Measurements from ENCODE around the gene SORCS2.

SORCS2 gene

DNA sequence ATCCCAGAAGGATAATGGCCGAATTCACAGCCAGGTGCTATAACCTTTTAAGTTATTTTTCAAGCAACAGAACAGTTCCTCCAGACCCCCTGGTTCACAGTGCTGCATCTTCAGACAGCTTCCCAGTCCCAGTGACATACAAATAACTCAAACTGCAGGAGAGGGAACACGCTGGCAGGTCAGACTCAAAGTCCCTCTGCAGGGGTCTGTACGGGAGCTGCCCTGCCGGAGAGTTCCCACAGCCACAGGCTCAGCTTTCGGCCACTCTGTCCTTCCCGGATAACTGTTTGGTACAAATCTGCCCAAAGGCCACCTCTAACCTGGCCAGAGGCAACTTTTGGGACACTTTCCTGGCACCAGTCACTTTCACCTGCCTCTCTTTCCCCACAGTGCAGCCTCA lies 517.1 kb downstream of the SORCS2 start:
- no peaks in the 10 kb centered on the region for H3K36me3 ChIP-seq (replicated peaks)
- TF ChIP-seq, protein P1, sequence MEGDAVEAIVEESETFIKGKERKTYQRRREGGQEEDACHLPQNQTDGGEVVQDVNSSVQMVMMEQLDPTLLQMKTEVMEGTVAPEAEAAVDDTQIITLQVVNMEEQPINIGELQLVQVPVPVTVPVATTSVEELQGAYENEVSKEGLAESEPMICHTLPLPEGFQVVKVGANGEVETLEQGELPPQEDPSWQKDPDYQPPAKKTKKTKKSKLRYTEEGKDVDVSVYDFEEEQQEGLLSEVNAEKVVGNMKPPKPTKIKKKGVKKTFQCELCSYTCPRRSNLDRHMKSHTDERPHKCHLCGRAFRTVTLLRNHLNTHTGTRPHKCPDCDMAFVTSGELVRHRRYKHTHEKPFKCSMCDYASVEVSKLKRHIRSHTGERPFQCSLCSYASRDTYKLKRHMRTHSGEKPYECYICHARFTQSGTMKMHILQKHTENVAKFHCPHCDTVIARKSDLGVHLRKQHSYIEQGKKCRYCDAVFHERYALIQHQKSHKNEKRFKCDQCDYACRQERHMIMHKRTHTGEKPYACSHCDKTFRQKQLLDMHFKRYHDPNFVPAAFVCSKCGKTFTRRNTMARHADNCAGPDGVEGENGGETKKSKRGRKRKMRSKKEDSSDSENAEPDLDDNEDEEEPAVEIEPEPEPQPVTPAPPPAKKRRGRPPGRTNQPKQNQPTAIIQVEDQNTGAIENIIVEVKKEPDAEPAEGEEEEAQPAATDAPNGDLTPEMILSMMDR (IDR thresholded peaks at IDR 0.05; ENCODE audit: low read depth, low read length, missing control alignments) = no peak
- no peak overlapping the region for H3K4me3 ChIP-seq (ENCODE audit: low read depth, low read length)
- no peaks in the 10 kb centered on the region for H3K27me3 ChIP-seq (replicated peaks)
- no peak for DNase-seq
- no peak overlapping the region for H3K27ac ChIP-seq
- in situ Hi-C loops (cut with HindIII; ENCODE audit: low pct_ligation_motif_present, low sequenced_read_pairs) = no loop called here

DNA sequence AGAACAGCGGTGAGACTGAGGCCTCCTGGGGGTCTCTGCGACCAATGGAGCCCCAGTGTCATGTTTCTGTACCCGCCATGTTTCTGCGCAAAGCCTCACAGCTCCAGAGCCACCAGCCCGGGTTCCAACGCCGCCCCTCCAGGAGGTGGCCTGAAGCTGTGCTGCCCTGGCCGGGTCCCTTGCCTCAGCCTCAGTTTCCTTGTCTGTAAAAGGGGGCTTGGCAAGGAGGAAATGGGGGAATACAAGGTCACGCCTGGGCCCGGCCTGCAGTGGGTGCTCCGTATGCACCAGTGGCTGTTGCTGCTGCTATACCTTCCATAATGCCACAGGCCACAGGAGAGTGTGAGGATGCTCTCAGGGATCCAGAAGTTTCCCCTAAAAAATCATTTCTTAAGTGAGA lies 517.8 kb downstream of the SORCS2 start:
- in situ Hi-C loops (cut with HindIII; ENCODE audit: low pct_ligation_motif_present, low sequenced_read_pairs) = no loop called here
- no peaks in the 10 kb centered on the region for H3K27me3 ChIP-seq (replicated peaks)
- no peak for DNase-seq
- H3K4me3 ChIP-seq (ENCODE audit: low read depth, low read length) = no peak overlapping the region
- H3K27ac ChIP-seq = no peak overlapping the region
- H3K36me3 ChIP-seq (replicated peaks) = no peaks in the 10 kb centered on the region
- TF ChIP-seq, protein P1 (IDR thresholded peaks at IDR 0.05; ENCODE audit: low read depth, low read length, missing control alignments) = no peak

DNA sequence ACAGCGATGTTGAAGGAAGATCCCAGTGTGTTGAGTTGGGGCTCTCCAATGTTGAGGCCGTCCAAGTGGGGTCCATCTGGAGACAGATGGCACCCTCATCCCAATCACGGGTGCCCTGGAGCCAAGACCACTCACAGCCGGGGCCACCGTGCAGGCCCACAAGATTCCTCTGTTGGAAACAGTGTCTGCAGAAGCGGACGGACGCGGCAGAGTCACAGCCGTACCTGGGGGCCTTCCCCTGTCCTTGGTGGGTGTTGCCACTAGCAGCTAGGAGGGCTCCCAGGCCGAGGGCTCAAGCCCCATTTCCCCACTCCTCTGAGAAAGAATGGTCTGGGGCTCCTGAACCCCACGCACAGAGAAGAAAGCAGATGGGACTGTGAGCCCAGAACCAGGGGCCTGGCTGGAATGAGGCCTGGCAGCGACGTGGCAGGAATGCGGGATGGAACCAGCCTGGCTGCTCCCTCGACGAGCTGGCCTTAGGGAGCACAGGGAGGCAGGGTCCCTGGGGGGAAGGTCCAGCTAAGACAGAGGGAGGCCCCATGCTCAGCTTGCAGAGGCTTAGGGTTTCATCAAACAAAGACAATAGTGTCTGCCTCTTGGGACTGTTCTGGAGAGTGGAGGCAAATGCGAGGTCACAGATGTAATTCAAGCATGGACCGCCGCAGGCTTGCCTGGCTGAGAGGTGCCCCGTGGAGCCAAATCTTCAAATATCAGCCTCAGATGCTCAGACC lies 518.4 kb downstream of the SORCS2 start:
- no peaks in the 10 kb centered on the region for H3K36me3 ChIP-seq (replicated peaks)
- no peak for DNase-seq
- no peaks in the 10 kb centered on the region for H3K27me3 ChIP-seq (replicated peaks)
- in situ Hi-C loops (cut with HindIII; ENCODE audit: low pct_ligation_motif_present, low sequenced_read_pairs) = no loop called here
- no peak overlapping the region for H3K27ac ChIP-seq
- no peak overlapping the region for H3K4me3 ChIP-seq (ENCODE audit: low read depth, low read length)
- TF ChIP-seq, protein P1 (IDR thresholded peaks at IDR 0.05; ENCODE audit: low read depth, low read length, missing control alignments) = no peak

DNA sequence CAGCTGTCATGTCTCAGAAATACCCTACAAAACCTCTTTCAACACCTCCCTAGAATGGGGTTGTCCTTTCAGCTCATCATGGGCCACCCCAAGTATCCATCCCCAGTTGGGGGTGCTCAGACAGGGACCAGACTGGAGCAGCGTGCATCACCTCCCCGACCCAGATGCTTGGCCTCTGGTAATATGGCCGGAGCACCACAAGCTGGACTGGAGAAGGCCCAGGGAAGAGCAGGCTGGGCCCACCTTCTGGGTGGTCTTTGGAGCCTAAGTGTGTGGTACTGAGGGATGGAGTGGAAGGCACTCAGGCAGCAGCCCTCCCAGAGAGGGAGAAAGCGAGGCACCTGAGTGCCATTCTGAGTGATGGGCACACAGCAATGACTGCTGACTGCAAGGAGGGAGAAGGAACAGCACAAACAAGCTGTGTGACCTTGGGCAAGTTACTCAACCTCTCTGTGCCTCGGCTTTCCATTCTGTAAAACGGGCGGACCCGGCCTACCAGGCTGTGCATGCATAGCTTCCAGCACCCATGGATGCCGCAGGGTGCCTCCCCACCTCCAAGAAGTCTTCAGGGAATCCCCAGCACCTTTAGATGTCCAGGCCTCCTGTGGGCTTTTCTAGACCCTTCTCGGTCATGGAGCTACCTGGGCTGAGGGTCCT lies 519.1 kb downstream of the SORCS2 start:
- DNase-seq = no peak
- H3K27me3 ChIP-seq (replicated peaks) = no peaks in the 10 kb centered on the region
- in situ Hi-C loops (cut with HindIII; ENCODE audit: low pct_ligation_motif_present, low sequenced_read_pairs) = no loop called here

DNA sequence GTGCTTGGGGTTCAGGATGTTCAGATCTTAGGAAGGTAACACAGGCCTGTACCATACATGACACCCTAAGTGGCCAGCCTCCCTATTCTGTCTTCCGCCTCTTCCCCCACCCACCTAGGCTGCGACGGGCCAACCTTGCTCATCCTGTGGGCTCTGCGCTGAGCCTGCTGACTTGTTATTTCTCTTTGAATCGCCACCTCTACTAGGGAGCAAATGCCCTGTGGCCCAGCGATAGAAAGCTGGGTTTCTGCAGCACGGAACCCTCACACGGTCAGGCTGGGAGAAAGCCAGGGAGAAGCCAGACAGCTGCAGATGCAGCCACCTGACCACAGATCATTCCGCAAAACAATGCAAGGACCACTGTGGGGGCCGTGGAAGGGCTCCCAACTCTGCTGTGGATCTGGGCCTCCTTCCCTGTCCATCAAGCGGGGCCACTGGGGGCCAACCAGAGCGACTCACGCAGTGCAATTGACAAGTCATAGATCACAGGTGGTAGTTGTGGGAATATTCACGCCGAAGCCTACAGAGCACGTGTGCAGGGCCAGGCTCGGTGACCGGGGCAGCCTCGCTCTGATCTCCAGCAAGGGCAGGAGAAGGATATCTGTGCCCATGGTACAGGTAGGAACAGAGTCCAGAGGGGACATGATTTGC lies 519.8 kb downstream of the SORCS2 start:
- Histone ChIP-seq H3K4me3 (ENCODE audit: low read depth, low read length) (no peak overlapping the region), H3K27ac (no peak overlapping the region), H3K36me3 (replicated peaks) (no peaks in the 10 kb centered on the region), H3K27me3 (replicated peaks) (no peaks in the 10 kb centered on the region)
- in situ Hi-C loops (cut with HindIII; ENCODE audit: low pct_ligation_motif_present, low sequenced_read_pairs) = no loop called here
- TF ChIP-seq, protein P1 (IDR thresholded peaks at IDR 0.05; ENCODE audit: low read depth, low read length, missing control alignments) = no peak
- no peak for DNase-seq

More for the DNA sequence above, 519.1 kb downstream of the SORCS2 start:
- Histone ChIP-seq H3K36me3 (replicated peaks) (no peaks in the 10 kb centered on the region), H3K4me3 (ENCODE audit: low read depth, low read length) (no peak overlapping the region), H3K27ac (no peak overlapping the region)
- TF ChIP-seq, protein P1 (IDR thresholded peaks at IDR 0.05; ENCODE audit: low read depth, low read length, missing control alignments) = no peak

Measured in brain microvascular endothelial cell (primary cell).